Epithelial cell of proximal tubule (primary cell): ENCODE results near the gene SLC35B4. TPM values are rescaled to one million over a fixed set of nuclear protein-coding genes. Genes with fewer than 3 reads are reported as not detected.

Experiments used
- DNase-seq: peaks from one replicate; pipeline ENCODE4 v3.0.0-alpha.2; 2011; ENCODE audit warnings: low read depth
- H3K4me3 ChIP-seq: 2 replicates; pipeline ENCODE4 v1.5.1; 2011; ENCODE audit warnings: low read depth, mild to moderate bottlenecking, low read length
- CTCF ChIP-seq: conservative IDR thresholded peaks from 2 replicates; pipeline ENCODE4 v1.5.1; 2012; ENCODE audit warnings: low read depth, mild to moderate bottlenecking, low read length
- total RNA-seq: library from RNA; depleted of rRNA; stranded (reverse); fragments of >200 nt; gene quantifications from 2 replicates; pipeline ENCODE4 v1.2.3, GENCODE V29; 2015

The SLC35B4 gene
- total RNA-seq, 1 donor from 2014 or later: 9.2 TPM

GRCh38 chr7:134293002-134293740 lies 23.6 kb downstream of the SLC35B4 start:
- H3K4me3 ChIP-seq: no peak overlapping the region
- no peak for DNase-seq
- no peak for TF ChIP-seq CTCF

- H3K4me3 ChIP-seq: no peak overlapping the region
- no peak for DNase-seq
- TF ChIP-seq CTCF: no peak
Measured at GRCh38 chr7:134290286-134290685, 26.4 kb downstream of the SLC35B4 start.

GRCh38 chr7:134289841-134290240 lies 26.9 kb downstream of the SLC35B4 start:
- H3K4me3 ChIP-seq: no peak overlapping the region
- TF ChIP-seq CTCF: no peak
- no peak for DNase-seq

- TF ChIP-seq CTCF: no peak
- no peak for DNase-seq
Measured at GRCh38 chr7:134289423-134289822, 27.3 kb downstream of the SLC35B4 start.

GRCh38 chr7:134287916-134288659 lies 28.6 kb downstream of the SLC35B4 start:
- no peak for TF ChIP-seq CTCF
- H3K4me3 ChIP-seq: no peak overlapping the region
- DNase-seq: no peak

More at GRCh38 chr7:134289423-134289822, 27.3 kb downstream of the SLC35B4 start:
- no peak overlapping the region for H3K4me3 ChIP-seq

GRCh38 chr7:134284952-134285351 lies 31.8 kb downstream of the SLC35B4 start:
- no peak for DNase-seq
- TF ChIP-seq CTCF: no peak
- no peak overlapping the region for H3K4me3 ChIP-seq

- no peak for DNase-seq
- no peak overlapping the region for H3K4me3 ChIP-seq
- TF ChIP-seq CTCF: no peak
Measured at GRCh38 chr7:134284011-134284410, 32.7 kb downstream of the SLC35B4 start.
